NB4 (cell line): ENCODE data around the gene UBE2D2.

Experiments
- DNase-seq: peaks from one replicate; pipeline ENCODE4 v3.0.0; 2010; ENCODE audit warnings: low read depth
- H3K4me3 ChIP-seq: one replicate; pipeline ENCODE4 v1.5.1; 2011; ENCODE audit warnings: mild to moderate bottlenecking, low read depth, low read length, moderate library complexity
- MYC ChIP-seq: IDR thresholded peaks from 2 replicates; pipeline ENCODE4 v1.6.1; 2011; ENCODE audit warnings: low read depth, low read length
- POLR2A ChIP-seq: IDR thresholded peaks from 2 replicates; pipeline ENCODE4 v1.6.1; 2011; ENCODE audit warnings: mild to moderate bottlenecking; ENCODE audit not compliant: insufficient read length; ENCODE audit errors: extremely low read depth
- TF ChIP-seq, protein P1 (sequence below): IDR thresholded peaks from one replicate; pipeline ENCODE4 v1.5.1; 2012; ENCODE audit warnings: low read depth, low read length
- TF ChIP-seq, protein P2 (sequence below): IDR thresholded peaks from 2 replicates; pipeline ENCODE4 v1.6.1; 2011; ENCODE audit warnings: low read depth, low read length

Gene UBE2D2

GRCh38 chr5:139659695-139660101 is 98.6 kb downstream of the UBE2D2 start:
- no peak for DNase-seq
- TF ChIP-seq MYC = no peak
- no peak for TF ChIP-seq POLR2A
- TF ChIP-seq, protein P1, sequence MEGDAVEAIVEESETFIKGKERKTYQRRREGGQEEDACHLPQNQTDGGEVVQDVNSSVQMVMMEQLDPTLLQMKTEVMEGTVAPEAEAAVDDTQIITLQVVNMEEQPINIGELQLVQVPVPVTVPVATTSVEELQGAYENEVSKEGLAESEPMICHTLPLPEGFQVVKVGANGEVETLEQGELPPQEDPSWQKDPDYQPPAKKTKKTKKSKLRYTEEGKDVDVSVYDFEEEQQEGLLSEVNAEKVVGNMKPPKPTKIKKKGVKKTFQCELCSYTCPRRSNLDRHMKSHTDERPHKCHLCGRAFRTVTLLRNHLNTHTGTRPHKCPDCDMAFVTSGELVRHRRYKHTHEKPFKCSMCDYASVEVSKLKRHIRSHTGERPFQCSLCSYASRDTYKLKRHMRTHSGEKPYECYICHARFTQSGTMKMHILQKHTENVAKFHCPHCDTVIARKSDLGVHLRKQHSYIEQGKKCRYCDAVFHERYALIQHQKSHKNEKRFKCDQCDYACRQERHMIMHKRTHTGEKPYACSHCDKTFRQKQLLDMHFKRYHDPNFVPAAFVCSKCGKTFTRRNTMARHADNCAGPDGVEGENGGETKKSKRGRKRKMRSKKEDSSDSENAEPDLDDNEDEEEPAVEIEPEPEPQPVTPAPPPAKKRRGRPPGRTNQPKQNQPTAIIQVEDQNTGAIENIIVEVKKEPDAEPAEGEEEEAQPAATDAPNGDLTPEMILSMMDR = no peak
- TF ChIP-seq, protein P2, sequence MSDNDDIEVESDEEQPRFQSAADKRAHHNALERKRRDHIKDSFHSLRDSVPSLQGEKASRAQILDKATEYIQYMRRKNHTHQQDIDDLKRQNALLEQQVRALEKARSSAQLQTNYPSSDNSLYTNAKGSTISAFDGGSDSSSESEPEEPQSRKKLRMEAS = no peak
- no peak overlapping the region for H3K4me3 ChIP-seq

DNA sequence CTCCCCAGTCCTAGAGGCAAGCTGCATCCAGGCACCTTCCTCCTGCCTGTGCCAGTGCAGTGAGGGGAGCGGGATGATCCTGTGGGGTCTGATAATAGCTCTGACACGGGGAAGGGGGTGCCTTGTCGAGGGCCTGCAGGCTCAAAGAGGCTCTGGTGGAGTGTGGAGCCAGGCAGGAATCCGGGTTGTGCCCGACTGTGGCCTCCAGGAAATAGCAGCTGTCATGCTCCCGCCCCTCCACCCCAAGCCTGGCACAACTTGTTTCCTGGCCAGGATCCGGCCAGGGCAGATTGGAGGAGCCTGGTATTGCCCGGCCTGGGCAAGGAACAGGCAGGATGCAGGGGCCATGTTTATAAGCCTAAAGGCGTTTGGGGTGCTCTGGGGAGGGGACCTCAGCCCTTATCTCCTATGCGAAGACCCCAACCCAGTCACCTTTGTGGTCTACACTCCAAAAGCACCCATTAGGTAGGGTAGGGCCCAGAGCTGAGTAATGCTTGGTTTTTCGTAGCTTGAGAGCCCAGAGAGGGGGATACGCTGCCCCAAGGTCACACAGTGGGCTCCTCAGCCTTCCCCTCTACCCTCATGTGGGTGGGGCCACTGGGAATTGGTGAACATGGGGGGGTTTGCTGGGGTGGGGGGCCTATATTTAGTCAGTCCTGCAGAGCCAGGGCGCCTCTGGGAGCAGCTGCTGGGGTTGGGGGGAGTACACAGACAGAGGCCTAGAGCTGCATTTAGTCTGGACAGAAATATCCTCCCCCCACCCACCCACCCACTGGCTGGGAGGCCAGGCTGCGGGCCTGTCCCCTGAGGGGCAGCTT is 99.2 kb downstream of the UBE2D2 start:
- DNase-seq = peak; percentile 41
- H3K4me3 ChIP-seq = no peak overlapping the region
- TF ChIP-seq POLR2A = no peak
- TF ChIP-seq, protein P1 = no peak
- TF ChIP-seq, protein P2 = no peak
- no peak for TF ChIP-seq MYC

DNA sequence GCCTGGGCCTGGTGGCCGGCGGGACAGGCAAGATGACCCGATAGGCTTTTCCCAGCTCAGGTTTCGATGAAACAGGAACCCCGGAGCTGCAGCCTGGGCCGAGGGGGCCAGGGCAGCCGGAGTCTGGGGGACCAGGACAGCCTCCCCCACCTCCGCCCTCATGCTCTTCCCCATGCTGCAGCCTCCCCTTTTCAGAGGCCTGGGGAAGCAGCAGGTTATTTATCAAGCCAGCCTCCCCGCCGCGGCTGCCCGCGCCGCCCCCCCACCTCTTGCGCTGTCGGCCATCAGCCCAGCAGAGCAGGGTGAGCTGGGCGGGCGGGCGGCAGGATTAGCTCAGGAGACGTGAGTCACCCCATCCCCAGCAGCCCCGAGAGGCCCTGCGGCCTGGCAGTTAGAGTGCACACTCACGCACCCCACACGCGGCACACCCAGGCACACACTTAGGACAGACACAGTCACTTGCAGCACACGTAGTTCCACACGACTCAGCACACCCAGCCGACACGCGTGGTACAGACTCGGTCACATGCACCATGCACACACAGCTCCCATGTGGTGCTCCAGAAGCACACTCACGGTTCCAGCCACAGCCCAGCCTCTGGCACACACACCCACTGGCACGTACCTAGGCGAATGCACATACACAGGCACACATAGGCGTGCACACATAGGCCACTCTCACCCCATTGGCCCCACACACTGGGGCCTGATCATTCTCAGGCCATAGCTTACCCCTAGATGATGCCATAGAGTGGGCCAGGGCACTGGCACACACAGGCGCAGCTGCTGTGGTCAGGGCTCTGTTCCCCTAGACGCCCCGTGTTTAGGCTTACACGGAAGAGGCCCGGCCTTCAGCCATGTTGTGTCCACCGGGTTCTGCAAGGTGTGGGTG is 100.0 kb downstream of the UBE2D2 start:
- TF ChIP-seq, protein P2 = peak; percentile 76
- TF ChIP-seq, protein P1 = no peak
- peak; percentile 81 for TF ChIP-seq MYC
- TF ChIP-seq POLR2A = no peak
- DNase-seq = peak; percentile 99
- peak overlapping the region; percentile 34 for H3K4me3 ChIP-seq

- DNase-seq = no peak
- H3K4me3 ChIP-seq = no peak overlapping the region
- TF ChIP-seq, protein P2 = no peak
- TF ChIP-seq MYC (no peak), POLR2A (no peak)
- TF ChIP-seq, protein P1 = no peak
Measured at GRCh38 chr5:139662617-139663016, 101.5 kb downstream of the UBE2D2 start.

DNA sequence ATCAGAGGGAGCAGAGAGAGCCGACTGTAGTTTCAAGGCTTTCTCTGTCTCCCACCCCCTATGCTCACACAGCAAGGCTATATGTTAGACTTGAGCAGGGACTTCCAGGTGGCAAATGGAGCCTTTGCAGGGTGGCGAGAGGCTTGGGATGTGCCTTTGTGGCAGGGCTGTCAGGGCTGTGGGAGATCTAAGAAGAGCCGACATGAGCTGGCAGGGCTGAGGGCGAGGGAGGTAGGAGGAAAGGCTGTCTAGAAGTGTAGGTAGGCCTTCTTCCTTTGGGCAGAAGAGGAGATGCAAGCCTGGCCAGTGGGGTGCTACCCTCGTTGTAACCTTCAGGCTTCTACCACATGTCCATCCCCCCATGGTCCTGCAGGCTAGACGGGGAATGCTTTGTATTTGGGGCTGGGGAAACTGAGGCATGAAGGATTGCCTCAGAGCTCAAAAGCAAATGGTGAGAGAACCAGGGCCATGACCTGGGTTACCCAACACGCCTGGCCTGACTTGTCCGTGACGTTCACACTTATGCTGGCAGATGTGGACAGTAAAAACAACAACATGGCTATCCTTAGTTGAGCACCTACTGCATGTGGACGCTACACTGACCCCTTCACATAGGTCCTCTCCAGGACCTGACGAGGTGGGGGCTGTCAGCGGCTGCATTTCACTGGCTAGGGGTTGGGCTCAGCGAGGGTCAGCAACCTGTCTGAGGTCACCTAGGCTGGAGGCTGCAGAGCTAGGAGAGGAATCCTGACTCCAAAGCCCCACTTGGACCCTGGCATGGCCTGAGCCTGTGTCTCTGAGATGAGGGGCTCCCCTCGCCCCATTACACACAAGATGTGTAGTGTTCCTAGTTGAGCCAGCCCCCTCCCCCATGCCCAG is 102.3 kb downstream of the UBE2D2 start:
- TF ChIP-seq, protein P1 = no peak
- TF ChIP-seq MYC (no peak), POLR2A (no peak)
- TF ChIP-seq, protein P2 = no peak
- no peak overlapping the region for H3K4me3 ChIP-seq
- no peak for DNase-seq
